GM12875 (cell line): ENCODE results near the gene SMARCA1.
"Not testable (repeated sequence)": the region's sequence is repeated elsewhere in the genome, so short reads cannot be mapped to it uniquely, and the experiment has no call there.

Experiments used
- H3K4me3 ChIP-seq: one replicate; pipeline ENCODE4 v1.5.1; 2011; ENCODE audit warnings: low read depth, low read length, control low read depth
- TF ChIP-seq, protein P1 (sequence below): IDR thresholded peaks from 2 replicates; pipeline ENCODE4 v1.5.1; 2011; ENCODE audit warnings: low read depth, mild to moderate bottlenecking, control low read depth, inconsistent platforms, low read length, moderate library complexity, borderline replicate concordance; ENCODE audit not compliant: insufficient read depth

Gene SMARCA1

DNA sequence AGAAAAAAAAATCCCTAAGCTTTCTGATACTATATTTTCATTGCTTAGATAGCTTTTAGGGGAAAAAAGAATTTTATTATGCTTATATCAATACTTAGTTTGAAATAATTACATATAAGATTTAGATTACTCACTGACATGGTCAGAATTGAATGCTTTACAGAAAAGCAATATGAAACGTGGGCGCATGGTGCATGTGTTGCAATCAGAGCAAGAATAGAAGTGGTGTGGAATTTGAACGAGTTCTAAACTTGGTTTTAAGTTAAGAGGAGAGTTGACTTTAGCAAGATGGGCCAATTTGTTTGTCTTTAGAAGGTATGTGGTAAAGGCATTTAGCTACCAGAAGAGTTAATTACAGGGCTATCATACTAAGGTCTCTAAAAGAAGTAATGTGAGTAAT is 38.2 kb upstream of the SMARCA1 start:
- H3K4me3 ChIP-seq, result no peak overlapping the region
- TF ChIP-seq, protein P1, sequence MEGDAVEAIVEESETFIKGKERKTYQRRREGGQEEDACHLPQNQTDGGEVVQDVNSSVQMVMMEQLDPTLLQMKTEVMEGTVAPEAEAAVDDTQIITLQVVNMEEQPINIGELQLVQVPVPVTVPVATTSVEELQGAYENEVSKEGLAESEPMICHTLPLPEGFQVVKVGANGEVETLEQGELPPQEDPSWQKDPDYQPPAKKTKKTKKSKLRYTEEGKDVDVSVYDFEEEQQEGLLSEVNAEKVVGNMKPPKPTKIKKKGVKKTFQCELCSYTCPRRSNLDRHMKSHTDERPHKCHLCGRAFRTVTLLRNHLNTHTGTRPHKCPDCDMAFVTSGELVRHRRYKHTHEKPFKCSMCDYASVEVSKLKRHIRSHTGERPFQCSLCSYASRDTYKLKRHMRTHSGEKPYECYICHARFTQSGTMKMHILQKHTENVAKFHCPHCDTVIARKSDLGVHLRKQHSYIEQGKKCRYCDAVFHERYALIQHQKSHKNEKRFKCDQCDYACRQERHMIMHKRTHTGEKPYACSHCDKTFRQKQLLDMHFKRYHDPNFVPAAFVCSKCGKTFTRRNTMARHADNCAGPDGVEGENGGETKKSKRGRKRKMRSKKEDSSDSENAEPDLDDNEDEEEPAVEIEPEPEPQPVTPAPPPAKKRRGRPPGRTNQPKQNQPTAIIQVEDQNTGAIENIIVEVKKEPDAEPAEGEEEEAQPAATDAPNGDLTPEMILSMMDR, result no peak

DNA sequence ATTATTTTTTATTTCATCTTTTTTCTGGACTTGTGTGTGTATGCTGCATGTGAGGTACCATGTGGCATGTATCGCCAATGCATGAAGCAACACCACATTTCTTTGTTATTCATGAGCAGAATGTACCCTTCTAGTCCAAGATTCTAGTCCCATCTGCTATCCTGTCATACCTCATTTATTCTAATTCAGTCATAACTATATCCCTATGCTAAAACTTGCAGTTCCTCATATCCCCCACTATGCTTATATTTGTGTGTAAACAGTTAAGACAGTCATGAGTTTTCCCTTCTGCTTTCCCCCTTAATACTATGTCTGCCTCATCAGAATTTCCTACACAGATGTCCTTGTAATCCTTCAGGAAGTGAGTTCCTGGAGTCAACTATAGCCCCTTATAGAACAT is 36.5 kb upstream of the SMARCA1 start:
- TF ChIP-seq, protein P1, result no peak
- no peak overlapping the region for H3K4me3 ChIP-seq

DNA sequence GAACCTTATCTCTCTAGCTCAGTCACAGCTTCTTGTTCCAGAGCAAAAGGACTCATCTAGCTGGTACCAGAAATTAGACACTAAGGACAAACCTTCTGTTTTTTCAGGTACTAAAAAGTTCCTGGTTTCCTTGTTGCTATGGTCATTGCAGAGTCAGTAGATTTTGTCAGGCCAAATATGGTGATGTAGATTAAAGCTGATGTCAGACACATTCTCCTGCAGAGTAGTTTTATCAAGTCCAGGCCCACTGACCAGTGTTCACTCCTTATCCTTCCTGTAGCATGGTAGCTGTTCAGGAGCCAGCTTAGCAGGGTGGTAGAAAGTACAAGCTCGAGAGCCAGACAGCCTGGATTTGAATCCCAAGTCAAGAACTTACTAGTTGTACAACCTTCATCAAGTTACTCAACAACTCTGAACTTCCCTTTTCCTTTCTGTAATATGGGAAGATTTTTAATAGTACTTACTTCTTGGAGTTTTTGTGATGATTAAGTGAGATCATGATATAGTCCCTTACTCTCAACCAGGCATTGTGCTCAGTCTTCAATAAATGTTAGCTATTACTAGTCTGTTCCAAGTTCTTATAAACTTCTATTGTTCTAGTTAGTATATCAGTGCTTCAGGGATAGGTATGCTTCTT is 34.7 kb upstream of the SMARCA1 start:
- TF ChIP-seq, protein P1, result no peak
- H3K4me3 ChIP-seq, result no peak overlapping the region

DNA sequence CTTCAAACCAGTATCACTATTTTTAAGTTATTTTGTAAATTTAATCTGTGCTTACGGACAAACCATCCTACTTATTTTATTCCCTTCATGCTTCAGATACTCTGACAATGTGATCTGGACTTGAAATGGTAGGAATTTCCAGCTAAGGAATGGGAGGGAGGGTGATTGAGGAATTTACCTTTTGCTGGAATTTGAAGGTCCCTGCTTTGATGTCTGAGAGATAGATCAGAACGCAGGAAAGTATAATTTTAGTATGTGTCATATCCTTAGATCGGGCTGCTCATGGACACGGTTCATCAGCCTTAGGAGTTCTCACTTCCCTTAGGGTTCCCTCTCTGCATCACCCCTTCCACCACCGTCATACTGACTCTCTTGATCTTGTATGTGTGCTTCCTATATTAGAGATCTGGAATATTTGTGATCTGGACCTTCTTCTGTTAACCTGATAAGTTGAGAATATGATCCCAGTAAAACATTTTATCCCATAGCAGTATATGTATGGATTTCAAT is 33.6 kb upstream of the SMARCA1 start:
- TF ChIP-seq, protein P1, result no peak
- H3K4me3 ChIP-seq, result no peak overlapping the region

DNA sequence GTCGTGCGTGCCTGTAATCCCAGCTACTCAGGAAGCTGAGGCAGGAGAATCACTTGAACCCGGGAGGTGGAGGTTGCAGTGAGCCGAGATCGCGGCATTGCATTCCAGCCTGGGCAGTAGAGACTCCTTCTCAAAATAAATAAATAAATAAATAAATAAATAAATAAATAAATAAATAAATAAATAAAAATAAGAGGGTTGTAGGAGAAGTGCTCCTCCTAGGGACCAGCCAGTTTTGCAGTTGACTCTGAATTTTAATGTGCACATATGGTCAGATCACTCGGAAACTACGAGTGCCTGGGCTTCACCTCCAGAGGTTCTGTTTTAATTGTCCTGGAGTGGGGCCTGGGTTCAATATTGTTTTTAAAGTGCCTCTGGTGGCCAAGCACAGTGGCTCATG is 31.5 kb upstream of the SMARCA1 start:
- H3K4me3 ChIP-seq, result not testable (repeated sequence)

DNA sequence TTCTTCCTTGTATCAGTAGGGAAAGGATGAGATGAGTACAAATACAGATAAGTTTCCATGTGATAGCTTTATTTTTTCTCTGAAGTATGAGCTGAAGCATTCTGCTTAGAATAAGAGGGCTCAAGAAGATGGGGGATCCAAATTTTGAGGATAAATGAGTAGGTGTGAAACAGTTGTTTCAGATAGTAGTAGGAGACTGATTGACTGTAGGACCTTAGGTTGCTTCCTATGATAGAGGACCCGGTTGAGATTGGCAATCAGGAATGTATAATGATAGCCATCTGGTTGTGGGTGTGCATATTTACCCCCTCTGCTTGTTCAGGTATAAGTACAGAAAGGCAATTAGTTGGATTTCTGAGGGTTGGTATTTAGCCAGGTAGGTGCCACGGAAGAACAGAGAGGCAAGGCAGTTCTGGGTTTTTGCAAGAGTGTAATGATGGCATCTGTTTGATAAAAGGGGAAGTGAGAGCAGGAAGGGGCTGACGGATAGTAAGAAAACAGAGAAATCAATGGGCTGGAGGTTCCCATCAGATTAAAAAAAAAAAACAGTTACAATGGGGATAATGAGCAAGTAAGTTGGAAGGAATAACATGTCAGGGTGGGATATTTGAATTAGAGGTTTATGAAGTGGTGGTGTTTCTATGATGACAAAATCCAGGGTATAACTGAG is 30.5 kb upstream of the SMARCA1 start:
- TF ChIP-seq, protein P1, result no peak
- no peak overlapping the region for H3K4me3 ChIP-seq

DNA sequence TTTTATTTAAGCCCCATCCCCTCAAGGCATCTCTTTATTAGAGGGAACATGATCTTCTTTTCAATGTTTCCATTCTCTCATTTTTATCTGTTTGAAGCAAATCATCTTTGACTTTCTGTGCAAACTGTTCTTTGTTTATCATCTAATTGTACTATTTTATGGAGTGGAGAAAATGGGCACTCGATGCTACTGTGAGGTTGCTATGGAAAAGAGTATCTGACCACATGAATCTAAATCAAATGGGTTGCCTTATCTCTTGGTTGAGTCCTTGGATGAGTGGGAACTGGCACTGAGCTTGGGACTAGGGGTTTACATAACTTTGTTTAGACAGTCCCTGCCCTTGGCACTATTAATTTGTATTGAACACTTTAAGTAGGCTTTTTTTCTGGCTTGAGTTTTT is 25.8 kb upstream of the SMARCA1 start:
- no peak overlapping the region for H3K4me3 ChIP-seq
- TF ChIP-seq, protein P1, result no peak
